Measurements from ENCODE around the gene STS.

Gene STS

DNA sequence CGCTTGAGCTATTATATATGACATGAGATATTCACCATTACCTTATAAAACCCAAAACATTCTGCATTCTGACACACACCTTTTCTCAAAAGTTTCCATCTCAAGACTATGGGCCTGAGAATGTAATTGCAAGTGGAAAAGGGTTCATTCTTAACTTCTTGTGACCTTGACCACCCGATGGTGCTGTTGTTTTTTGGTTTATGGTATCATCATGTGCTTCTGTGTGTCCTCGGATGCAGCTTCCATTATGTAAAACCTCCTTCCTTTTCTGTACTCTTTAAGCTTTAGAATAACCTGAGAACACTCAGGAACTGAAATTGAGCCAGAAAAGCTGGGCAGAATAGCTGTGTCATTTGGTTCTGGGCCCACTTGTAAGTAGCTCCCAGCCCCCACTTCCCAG, 16.7 kb downstream of the STS start:
- TF ChIP-seq EGR1 (IDR thresholded peaks at IDR 0.05), result no peak
- TF ChIP-seq, protein P1, sequence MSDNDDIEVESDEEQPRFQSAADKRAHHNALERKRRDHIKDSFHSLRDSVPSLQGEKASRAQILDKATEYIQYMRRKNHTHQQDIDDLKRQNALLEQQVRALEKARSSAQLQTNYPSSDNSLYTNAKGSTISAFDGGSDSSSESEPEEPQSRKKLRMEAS (IDR thresholded peaks at IDR 0.05), result no peak
- no peak for TF ChIP-seq TCF12 (IDR thresholded peaks at IDR 0.05; ENCODE audit: low read depth)
- no peak for TF ChIP-seq CREB1 (IDR thresholded peaks at IDR 0.05; ENCODE audit: low read depth)
- TF ChIP-seq YY1 (IDR thresholded peaks at IDR 0.05; ENCODE audit: low read depth), result no peak
- TF ChIP-seq, protein P2, sequence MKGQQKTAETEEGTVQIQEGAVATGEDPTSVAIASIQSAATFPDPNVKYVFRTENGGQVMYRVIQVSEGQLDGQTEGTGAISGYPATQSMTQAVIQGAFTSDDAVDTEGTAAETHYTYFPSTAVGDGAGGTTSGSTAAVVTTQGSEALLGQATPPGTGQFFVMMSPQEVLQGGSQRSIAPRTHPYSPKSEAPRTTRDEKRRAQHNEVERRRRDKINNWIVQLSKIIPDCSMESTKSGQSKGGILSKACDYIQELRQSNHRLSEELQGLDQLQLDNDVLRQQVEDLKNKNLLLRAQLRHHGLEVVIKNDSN (IDR thresholded peaks at IDR 0.05), result no peak
- no peak for TF ChIP-seq NFIC (IDR thresholded peaks at IDR 0.05)
- TF ChIP-seq TEAD4 (IDR thresholded peaks at IDR 0.05), result no peak
- no peak for TF ChIP-seq TAF1 (IDR thresholded peaks at IDR 0.05; ENCODE audit: low read depth)
- TF ChIP-seq, protein P3, sequence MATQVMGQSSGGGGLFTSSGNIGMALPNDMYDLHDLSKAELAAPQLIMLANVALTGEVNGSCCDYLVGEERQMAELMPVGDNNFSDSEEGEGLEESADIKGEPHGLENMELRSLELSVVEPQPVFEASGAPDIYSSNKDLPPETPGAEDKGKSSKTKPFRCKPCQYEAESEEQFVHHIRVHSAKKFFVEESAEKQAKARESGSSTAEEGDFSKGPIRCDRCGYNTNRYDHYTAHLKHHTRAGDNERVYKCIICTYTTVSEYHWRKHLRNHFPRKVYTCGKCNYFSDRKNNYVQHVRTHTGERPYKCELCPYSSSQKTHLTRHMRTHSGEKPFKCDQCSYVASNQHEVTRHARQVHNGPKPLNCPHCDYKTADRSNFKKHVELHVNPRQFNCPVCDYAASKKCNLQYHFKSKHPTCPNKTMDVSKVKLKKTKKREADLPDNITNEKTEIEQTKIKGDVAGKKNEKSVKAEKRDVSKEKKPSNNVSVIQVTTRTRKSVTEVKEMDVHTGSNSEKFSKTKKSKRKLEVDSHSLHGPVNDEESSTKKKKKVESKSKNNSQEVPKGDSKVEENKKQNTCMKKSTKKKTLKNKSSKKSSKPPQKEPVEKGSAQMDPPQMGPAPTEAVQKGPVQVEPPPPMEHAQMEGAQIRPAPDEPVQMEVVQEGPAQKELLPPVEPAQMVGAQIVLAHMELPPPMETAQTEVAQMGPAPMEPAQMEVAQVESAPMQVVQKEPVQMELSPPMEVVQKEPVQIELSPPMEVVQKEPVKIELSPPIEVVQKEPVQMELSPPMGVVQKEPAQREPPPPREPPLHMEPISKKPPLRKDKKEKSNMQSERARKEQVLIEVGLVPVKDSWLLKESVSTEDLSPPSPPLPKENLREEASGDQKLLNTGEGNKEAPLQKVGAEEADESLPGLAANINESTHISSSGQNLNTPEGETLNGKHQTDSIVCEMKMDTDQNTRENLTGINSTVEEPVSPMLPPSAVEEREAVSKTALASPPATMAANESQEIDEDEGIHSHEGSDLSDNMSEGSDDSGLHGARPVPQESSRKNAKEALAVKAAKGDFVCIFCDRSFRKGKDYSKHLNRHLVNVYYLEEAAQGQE (IDR thresholded peaks at IDR 0.05; ENCODE audit: low read depth), result no peak
- no peak for TF ChIP-seq EP300 (IDR thresholded peaks at IDR 0.05; ENCODE audit: borderline replicate concordance)
- no peak for TF ChIP-seq FOXM1 (IDR thresholded peaks at IDR 0.05; ENCODE audit: borderline replicate concordance, low read depth)

DNA sequence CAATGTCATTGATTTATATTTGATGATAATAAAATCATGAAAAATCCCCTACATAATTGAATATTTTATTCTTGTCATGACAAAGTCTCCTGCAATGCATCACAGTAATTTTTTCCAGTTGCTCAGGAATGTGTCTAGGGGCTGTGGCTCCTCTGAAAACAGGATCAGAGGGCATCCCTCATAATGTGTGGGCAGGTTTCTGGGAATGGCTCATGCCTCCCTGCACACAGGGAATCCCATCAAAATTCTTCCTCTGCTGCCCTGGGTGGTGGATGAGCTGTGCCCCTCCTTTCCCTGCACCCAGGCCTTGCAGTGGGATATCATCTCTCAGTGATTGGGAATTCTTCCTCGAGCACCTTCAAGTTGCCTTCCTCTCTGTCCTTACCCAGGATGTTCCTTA, 20.9 kb downstream of the STS start:
- TF ChIP-seq NFIC (IDR thresholded peaks at IDR 0.05) (no peak), TEAD4 (IDR thresholded peaks at IDR 0.05) (no peak), RAD21 (IDR thresholded peaks at IDR 0.05; ENCODE audit: low read depth) (no peak), TAF1 (IDR thresholded peaks at IDR 0.05; ENCODE audit: low read depth) (no peak), EP300 (IDR thresholded peaks at IDR 0.05; ENCODE audit: borderline replicate concordance) (no peak), EGR1 (IDR thresholded peaks at IDR 0.05) (no peak)
- TF ChIP-seq, protein P1 (IDR thresholded peaks at IDR 0.05), result no peak
- TF ChIP-seq, protein P3 (IDR thresholded peaks at IDR 0.05; ENCODE audit: low read depth), result no peak

DNA sequence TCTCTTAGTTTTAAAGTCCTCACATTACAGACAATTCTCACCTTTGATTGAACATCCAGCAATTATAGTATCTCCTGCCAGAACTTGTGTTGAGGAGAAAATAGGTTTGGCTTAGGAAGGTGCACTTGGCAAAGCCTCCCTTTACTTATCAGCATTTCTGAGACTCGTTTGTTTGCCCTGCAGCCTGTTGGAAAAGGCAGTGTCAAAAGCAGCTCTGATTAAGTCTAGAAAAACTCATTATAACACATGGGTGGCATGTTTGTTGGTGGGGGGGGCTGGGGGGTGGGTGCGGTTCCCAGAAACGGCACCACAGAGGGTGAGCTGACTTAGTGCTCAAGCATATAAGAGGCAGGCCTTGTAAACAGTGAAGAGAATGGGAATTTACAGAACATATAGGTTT, 22.1 kb downstream of the STS start:
- TF ChIP-seq RAD21 (IDR thresholded peaks at IDR 0.05; ENCODE audit: low read depth) (no peak), NFIC (IDR thresholded peaks at IDR 0.05) (no peak), TCF12 (IDR thresholded peaks at IDR 0.05; ENCODE audit: low read depth) (no peak), ZBTB7A (IDR thresholded peaks at IDR 0.05; ENCODE audit: low read depth) (no peak), TEAD4 (IDR thresholded peaks at IDR 0.05) (no peak), CEBPB (IDR thresholded peaks at IDR 0.05) (no peak), FOXM1 (IDR thresholded peaks at IDR 0.05; ENCODE audit: borderline replicate concordance, low read depth) (no peak), YY1 (IDR thresholded peaks at IDR 0.05; ENCODE audit: low read depth) (no peak), CREB1 (IDR thresholded peaks at IDR 0.05; ENCODE audit: low read depth) (no peak), TAF1 (IDR thresholded peaks at IDR 0.05; ENCODE audit: low read depth) (no peak), EP300 (IDR thresholded peaks at IDR 0.05; ENCODE audit: borderline replicate concordance) (no peak)
- TF ChIP-seq, protein P3 (IDR thresholded peaks at IDR 0.05; ENCODE audit: low read depth), result no peak
- TF ChIP-seq, protein P1 (IDR thresholded peaks at IDR 0.05), result no peak
- TF ChIP-seq, protein P2 (IDR thresholded peaks at IDR 0.05), result no peak

DNA sequence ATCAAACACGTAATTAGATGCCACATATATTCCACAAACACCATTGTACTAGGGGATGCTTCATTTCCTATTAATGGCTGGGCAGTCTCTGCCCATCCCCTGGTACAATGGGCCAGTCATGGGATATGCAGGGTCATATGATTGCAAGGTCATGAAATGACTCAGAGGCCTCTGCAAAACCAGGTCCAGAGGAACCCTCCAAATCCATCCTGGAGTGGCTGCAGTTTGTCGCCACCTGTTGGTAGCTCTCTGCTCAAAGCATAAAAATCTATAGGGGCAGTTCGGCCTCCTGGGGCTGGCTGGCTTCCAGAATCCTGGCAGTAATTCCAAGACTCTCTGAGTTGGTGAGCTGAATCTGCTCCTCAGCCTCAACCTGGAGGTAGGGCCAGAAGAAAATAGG, 23.4 kb downstream of the STS start:
- no peak for TF ChIP-seq FOXM1 (IDR thresholded peaks at IDR 0.05; ENCODE audit: borderline replicate concordance, low read depth)
- no peak for TF ChIP-seq ZBTB7A (IDR thresholded peaks at IDR 0.05; ENCODE audit: low read depth)
- TF ChIP-seq TAF1 (IDR thresholded peaks at IDR 0.05; ENCODE audit: low read depth), result no peak
- no peak for TF ChIP-seq NFIC (IDR thresholded peaks at IDR 0.05)
- no peak for TF ChIP-seq EGR1 (IDR thresholded peaks at IDR 0.05)
- no peak for TF ChIP-seq TEAD4 (IDR thresholded peaks at IDR 0.05)
- TF ChIP-seq, protein P1 (IDR thresholded peaks at IDR 0.05), result no peak
- no peak for TF ChIP-seq EP300 (IDR thresholded peaks at IDR 0.05; ENCODE audit: borderline replicate concordance)
- TF ChIP-seq CREB1 (IDR thresholded peaks at IDR 0.05; ENCODE audit: low read depth), result no peak
